ENCODE measurements around the gene MDFI. TPM values are rescaled to one million over a fixed set of nuclear protein-coding genes. Genes with fewer than 3 reads are reported as not detected.

The MDFI gene
- total and polyA plus RNA-seq, 2 experiments from 2014 or later: 2.8 to 51.4 TPM

GRCh38 chr6:41647061-41647511, 8.8 kb downstream of the MDFI start:
- Histone ChIP-seq H3K4me3 (no peak overlapping the region), H3F3A (replicated peaks; ENCODE audit: low read depth) (no peaks in the 10 kb centered on the region), H3K4me2 (no peak overlapping the region), H3K9me2 (ENCODE audit: insufficient read depth) (no peaks in the 10 kb centered on the region), H3K4me1 (ENCODE audit: insufficient read depth) (peaks cover 26% of the 10 kb centered on the region), H3K36me3 (ENCODE audit: insufficient read depth) (no peaks in the 10 kb centered on the region), H3K27me3 (ENCODE audit: insufficient read depth) (peaks cover 15% of the 10 kb centered on the region; the same call in 1 of the 2 replicates), H3K27ac (ENCODE audit: low read depth) (no peak overlapping the region), H4K20me1 (replicated peaks; ENCODE audit: insufficient read depth) (peaks cover 6% of the 10 kb centered on the region; the same call in 1 of the 2 replicates), H2AFZ (no peak overlapping the region), H3K79me2 (replicated peaks; ENCODE audit: insufficient read depth) (no peaks in the 10 kb centered on the region)
- Mint-ChIP-seq H3K4me1 (peaks cover 39% of the 10 kb centered on the region), H3K27ac (no peak overlapping the region), H3K36me3 (ENCODE audit: low read depth) (peaks cover 50% of the 10 kb centered on the region), H3K4me3 (no peak overlapping the region), H3K27me3 (ENCODE audit: insufficient read depth, low read depth, poor library complexity) (peaks cover 11% of the 10 kb centered on the region), H3K9me3 (no peaks in the 10 kb centered on the region)
- TF ChIP-seq CTCF (conservative IDR thresholded peaks at IDR 0.05; ENCODE audit: low read depth in 2 of 2) (no peak), CREB1 (CRISPR knock-in tag; IDR thresholded peaks at IDR 0.05; ENCODE audit: low read depth) (no peak), ZNF114 (CRISPR knock-in tag; IDR thresholded peaks at IDR 0.05) (no peak), EZH2 (IDR thresholded peaks at IDR 0.05; ENCODE audit: low read depth, unreplicated experiment) (no peak), JUNB (IDR thresholded peaks at IDR 0.05; ENCODE audit: unreplicated experiment) (no peak), REST (IDR thresholded peaks at IDR 0.05; ENCODE audit: unreplicated experiment) (no peak), POLR2AphosphoS5 (IDR thresholded peaks at IDR 0.05; ENCODE audit: low read depth) (no peak), NANOG (IDR thresholded peaks at IDR 0.05; ENCODE audit: borderline replicate concordance) (no peak), EZH2phosphoT487 (IDR thresholded peaks at IDR 0.05; ENCODE audit: unreplicated experiment) (no peak), ZNF331 (CRISPR knock-in tag; IDR thresholded peaks at IDR 0.05; ENCODE audit: low read depth) (no peak), STAT1 (IDR thresholded peaks at IDR 0.05; ENCODE audit: unreplicated experiment) (no peak)
- TF ChIP-seq, protein P1, sequence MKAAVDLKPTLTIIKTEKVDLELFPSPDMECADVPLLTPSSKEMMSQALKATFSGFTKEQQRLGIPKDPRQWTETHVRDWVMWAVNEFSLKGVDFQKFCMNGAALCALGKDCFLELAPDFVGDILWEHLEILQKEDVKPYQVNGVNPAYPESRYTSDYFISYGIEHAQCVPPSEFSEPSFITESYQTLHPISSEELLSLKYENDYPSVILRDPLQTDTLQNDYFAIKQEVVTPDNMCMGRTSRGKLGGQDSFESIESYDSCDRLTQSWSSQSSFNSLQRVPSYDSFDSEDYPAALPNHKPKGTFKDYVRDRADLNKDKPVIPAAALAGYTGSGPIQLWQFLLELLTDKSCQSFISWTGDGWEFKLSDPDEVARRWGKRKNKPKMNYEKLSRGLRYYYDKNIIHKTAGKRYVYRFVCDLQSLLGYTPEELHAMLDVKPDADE (IDR thresholded peaks at IDR 0.05): no peak
- TF ChIP-seq, protein P2, sequence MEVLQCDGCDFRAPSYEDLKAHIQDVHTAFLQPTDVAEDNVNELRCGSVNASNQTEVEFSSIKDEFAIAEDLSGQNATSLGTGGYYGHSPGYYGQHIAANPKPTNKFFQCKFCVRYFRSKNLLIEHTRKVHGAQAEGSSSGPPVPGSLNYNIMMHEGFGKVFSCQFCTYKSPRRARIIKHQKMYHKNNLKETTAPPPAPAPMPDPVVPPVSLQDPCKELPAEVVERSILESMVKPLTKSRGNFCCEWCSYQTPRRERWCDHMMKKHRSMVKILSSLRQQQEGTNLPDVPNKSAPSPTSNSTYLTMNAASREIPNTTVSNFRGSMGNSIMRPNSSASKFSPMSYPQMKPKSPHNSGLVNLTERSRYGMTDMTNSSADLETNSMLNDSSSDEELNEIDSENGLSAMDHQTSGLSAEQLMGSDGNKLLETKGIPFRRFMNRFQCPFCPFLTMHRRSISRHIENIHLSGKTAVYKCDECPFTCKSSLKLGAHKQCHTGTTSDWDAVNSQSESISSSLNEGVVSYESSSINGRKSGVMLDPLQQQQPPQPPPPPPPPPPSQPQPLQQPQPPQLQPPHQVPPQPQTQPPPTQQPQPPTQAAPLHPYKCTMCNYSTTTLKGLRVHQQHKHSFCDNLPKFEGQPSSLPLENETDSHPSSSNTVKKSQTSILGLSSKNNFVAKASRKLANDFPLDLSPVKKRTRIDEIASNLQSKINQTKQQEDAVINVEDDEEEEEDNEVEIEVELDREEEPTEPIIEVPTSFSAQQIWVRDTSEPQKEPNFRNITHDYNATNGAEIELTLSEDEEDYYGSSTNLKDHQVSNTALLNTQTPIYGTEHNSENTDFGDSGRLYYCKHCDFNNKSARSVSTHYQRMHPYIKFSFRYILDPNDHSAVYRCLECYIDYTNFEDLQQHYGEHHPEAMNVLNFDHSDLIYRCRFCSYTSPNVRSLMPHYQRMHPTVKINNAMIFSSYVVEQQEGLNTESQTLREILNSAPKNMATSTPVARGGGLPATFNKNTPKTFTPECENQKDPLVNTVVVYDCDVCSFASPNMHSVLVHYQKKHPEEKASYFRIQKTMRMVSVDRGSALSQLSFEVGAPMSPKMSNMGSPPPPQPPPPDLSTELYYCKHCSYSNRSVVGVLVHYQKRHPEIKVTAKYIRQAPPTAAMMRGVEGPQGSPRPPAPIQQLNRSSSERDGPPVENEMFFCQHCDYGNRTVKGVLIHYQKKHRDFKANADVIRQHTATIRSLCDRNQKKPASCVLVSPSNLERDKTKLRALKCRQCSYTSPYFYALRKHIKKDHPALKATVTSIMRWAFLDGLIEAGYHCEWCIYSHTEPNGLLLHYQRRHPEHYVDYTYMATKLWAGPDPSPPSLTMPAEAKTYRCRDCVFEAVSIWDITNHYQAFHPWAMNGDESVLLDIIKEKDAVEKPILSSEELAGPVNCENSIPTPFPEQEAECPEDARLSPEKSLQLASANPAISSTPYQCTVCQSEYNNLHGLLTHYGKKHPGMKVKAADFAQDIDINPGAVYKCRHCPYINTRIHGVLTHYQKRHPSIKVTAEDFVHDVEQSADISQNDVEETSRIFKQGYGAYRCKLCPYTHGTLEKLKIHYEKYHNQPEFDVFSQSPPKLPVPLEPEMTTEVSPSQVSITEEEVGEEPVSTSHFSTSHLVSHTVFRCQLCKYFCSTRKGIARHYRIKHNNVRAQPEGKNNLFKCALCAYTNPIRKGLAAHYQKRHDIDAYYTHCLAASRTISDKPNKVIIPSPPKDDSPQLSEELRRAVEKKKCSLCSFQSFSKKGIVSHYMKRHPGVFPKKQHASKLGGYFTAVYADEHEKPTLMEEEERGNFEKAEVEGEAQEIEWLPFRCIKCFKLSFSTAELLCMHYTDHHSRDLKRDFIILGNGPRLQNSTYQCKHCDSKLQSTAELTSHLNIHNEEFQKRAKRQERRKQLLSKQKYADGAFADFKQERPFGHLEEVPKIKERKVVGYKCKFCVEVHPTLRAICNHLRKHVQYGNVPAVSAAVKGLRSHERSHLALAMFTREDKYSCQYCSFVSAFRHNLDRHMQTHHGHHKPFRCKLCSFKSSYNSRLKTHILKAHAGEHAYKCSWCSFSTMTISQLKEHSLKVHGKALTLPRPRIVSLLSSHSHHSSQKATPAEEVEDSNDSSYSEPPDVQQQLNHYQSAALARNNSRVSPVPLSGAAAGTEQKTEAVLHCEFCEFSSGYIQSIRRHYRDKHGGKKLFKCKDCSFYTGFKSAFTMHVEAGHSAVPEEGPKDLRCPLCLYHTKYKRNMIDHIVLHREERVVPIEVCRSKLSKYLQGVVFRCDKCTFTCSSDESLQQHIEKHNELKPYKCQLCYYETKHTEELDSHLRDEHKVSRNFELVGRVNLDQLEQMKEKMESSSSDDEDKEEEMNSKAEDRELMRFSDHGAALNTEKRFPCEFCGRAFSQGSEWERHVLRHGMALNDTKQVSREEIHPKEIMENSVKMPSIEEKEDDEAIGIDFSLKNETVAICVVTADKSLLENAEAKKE (CRISPR knock-in tag; IDR thresholded peaks at IDR 0.05): no peak
- DNase-seq (ENCODE audit: low spot score) (no peak), ATAC-seq (no peak)
